Neural progenitor cell (in vitro differentiated cells): ENCODE measurements around the gene EFCAB6. TPM values are rescaled to one million over a fixed set of nuclear protein-coding genes. Genes with fewer than 3 reads are reported as not detected.

Experiments used
- DNase-seq: peaks from one replicate; pipeline ENCODE4 v3.0.0-alpha.2; 2016; ENCODE audit warnings: low spot score
- H2AFZ ChIP-seq: fragments of 200-600 bp; sonication (generic); replicated peaks from 2 replicates; pipeline ENCODE4 v1.6.1; 2016; ENCODE audit warnings: antibody characterized with exemption
- H3F3A ChIP-seq: fragments of 200-600 bp; sonication (generic); 2 replicates; pipeline ENCODE4 v1.6.1; 2016; ENCODE audit warnings: antibody characterized with exemption, low read depth
- H3K27ac ChIP-seq: fragments of 200-600 bp; sonication (generic); 2 replicates; pipeline ENCODE4 v1.5.1; 2016; ENCODE audit warnings: mild to moderate bottlenecking
- H3K27me3 ChIP-seq: fragments of 200-600 bp; sonication (generic); 2 replicates; pipeline ENCODE4 v1.6.1; 2016; ENCODE audit warnings: mild to moderate bottlenecking, moderate library complexity
- H3K36me3 ChIP-seq: fragments of 200-600 bp; sonication (generic); 2 replicates; pipeline ENCODE4 v1.5.1; 2016
- H3K4me1 ChIP-seq: fragments of 200-600 bp; sonication (generic); 2 replicates; pipeline ENCODE4 v1.6.1; 2016; ENCODE audit warnings: mixed run types
- H3K4me2 ChIP-seq: fragments of 200-600 bp; sonication (generic); 2 replicates; pipeline ENCODE4 v1.6.1; 2016
- H3K4me3 ChIP-seq: fragments of 200-600 bp; sonication (generic); 2 replicates; pipeline ENCODE4 v1.5.1; 2016
- H3K79me2 ChIP-seq: fragments of 200-600 bp; sonication (generic); 2 replicates; pipeline ENCODE4 v1.6.1; 2016; ENCODE audit warnings: low read depth
- H3K9ac ChIP-seq: fragments of 200-600 bp; sonication (generic); 2 replicates; pipeline ENCODE4 v1.6.1; 2016
- H3K9me3 ChIP-seq: fragments of 200-600 bp; sonication (generic); 2 replicates; pipeline ENCODE4 v1.5.1; 2016; ENCODE audit warnings: low read depth
- H4K20me1 ChIP-seq: fragments of 200-600 bp; sonication (generic); 2 replicates; pipeline ENCODE4 v1.6.1; 2016; ENCODE audit warnings: low read depth
- H3K27ac Mint-ChIP-seq: 3 replicates; pipeline ENCODE4 v1.8.0; 2021; ENCODE audit warnings: mixed read lengths
- H3K27me3 Mint-ChIP-seq: 2 replicates; pipeline ENCODE4 v1.8.0; 2022; ENCODE audit warnings: low read depth, mild to moderate bottlenecking, inconsistent platforms, moderate library complexity, mixed read lengths; ENCODE audit not compliant: insufficient read depth
- H3K36me3 Mint-ChIP-seq: 3 replicates; pipeline ENCODE4 v1.8.0; 2021; ENCODE audit warnings: mixed read lengths
- H3K4me1 Mint-ChIP-seq: 3 replicates; pipeline ENCODE4 v1.8.0; 2021; ENCODE audit warnings: mixed read lengths
- H3K4me3 Mint-ChIP-seq: 3 replicates; pipeline ENCODE4 v1.8.0; 2021; ENCODE audit warnings: mild to moderate bottlenecking, moderate library complexity, mixed read lengths
- H3K9me3 Mint-ChIP-seq: 3 replicates; pipeline ENCODE4 v1.8.0; 2020; ENCODE audit warnings: mixed read lengths
- CTCF ChIP-seq: fragments of 200-600 bp; sonication (generic); IDR thresholded peaks from 2 replicates; pipeline ENCODE4 v1.5.1; 2017; ENCODE audit warnings: antibody characterized with exemption, mild to moderate bottlenecking
- EZH2 ChIP-seq: fragments of 200-600 bp; sonication (generic); IDR thresholded peaks from 2 replicates; pipeline ENCODE4 v1.6.1; 2017; ENCODE audit warnings: antibody characterized with exemption, mild to moderate bottlenecking, moderate library complexity
- EZH2phosphoT487 ChIP-seq: fragments of 200-600 bp; sonication (generic); IDR thresholded peaks from 2 replicates; pipeline ENCODE4 v1.6.1; 2017; ENCODE audit warnings: antibody characterized with exemption
- total RNA-seq: library from RNA; depleted of rRNA; stranded (reverse); fragments of >200 nt; gene quantifications from 2 replicates; pipeline ENCODE4 v1.2.3, GENCODE V29; 2015; ENCODE audit warnings: low replicate concordance

Gene EFCAB6
- total RNA-seq, 1 donor from 2014 or later: 4.9 TPM

- no peak overlapping the region for H3K9ac ChIP-seq
- no peaks in the 10 kb centered on the region for H4K20me1 ChIP-seq
- no peak overlapping the region for H3K4me3 ChIP-seq
- Mint-ChIP-seq H3K36me3 (peaks cover 1% of the 10 kb centered on the region), H3K27me3 (peaks cover 1% of the 10 kb centered on the region), H3K4me3 (no peak overlapping the region), H3K27ac (no peak overlapping the region), H3K9me3 (no peaks in the 10 kb centered on the region), H3K4me1 (peaks cover 16% of the 10 kb centered on the region)
- no peak for DNase-seq
- H3K79me2 ChIP-seq: no peaks in the 10 kb centered on the region
- no peaks in the 10 kb centered on the region for H3K9me3 ChIP-seq
- no peak overlapping the region for H2AFZ ChIP-seq
- H3K36me3 ChIP-seq: no peaks in the 10 kb centered on the region
- no peaks in the 10 kb centered on the region for H3K27me3 ChIP-seq
- no peak overlapping the region for H3K4me2 ChIP-seq
- TF ChIP-seq EZH2: no peak
- TF ChIP-seq CTCF: no peak
- TF ChIP-seq EZH2phosphoT487: no peak
- H3K4me1 ChIP-seq: peaks cover 9% of the 10 kb centered on the region
- H3F3A ChIP-seq: no peaks in the 10 kb centered on the region
- H3K27ac ChIP-seq: no peak overlapping the region
Observed at GRCh38 chr22:43689356-43689755, 122.7 kb downstream of the EFCAB6 start.

GRCh38 chr22:43682851-43683250, 129.3 kb downstream of the EFCAB6 start:
- peak overlapping the region; percentile 50 for H2AFZ ChIP-seq
- H3K9me3 ChIP-seq: peaks cover 3% of the 10 kb centered on the region
- no peaks in the 10 kb centered on the region for H3F3A ChIP-seq
- no peaks in the 10 kb centered on the region for H3K79me2 ChIP-seq
- Mint-ChIP-seq H3K27me3 (peaks cover 3% of the 10 kb centered on the region), H3K36me3 (no peaks in the 10 kb centered on the region), H3K4me3 (no peak overlapping the region), H3K27ac (no peak overlapping the region), H3K4me1 (peaks cover 2% of the 10 kb centered on the region), H3K9me3 (no peaks in the 10 kb centered on the region)
- H3K4me2 ChIP-seq: no peak overlapping the region
- no peak overlapping the region for H3K4me3 ChIP-seq
- no peak for DNase-seq
- H3K27ac ChIP-seq: no peak overlapping the region
- TF ChIP-seq EZH2phosphoT487 (no peak), EZH2 (no peak), CTCF (no peak)
- H4K20me1 ChIP-seq: no peaks in the 10 kb centered on the region
- no peaks in the 10 kb centered on the region for H3K27me3 ChIP-seq
- peaks cover 8% of the 10 kb centered on the region for H3K4me1 ChIP-seq
- H3K9ac ChIP-seq: no peak overlapping the region
- H3K36me3 ChIP-seq: no peaks in the 10 kb centered on the region

- H3K9me3 Mint-ChIP-seq: no peaks in the 10 kb centered on the region
- TF ChIP-seq CTCF: no peak
- no peak for TF ChIP-seq EZH2
- no peak for TF ChIP-seq EZH2phosphoT487
Observed at GRCh38 chr22:43681731-43682360, 130.3 kb downstream of the EFCAB6 start.

More at GRCh38 chr22:43681731-43682360, 130.3 kb downstream of the EFCAB6 start:
- peaks cover 3% of the 10 kb centered on the region for H3K27me3 Mint-ChIP-seq
- Histone ChIP-seq H3K9me3 (peaks cover 3% of the 10 kb centered on the region), H3F3A (no peaks in the 10 kb centered on the region), H4K20me1 (no peaks in the 10 kb centered on the region), H3K4me3 (no peak overlapping the region), H2AFZ (no peak overlapping the region), H3K27me3 (no peaks in the 10 kb centered on the region), H3K4me2 (no peak overlapping the region), H3K9ac (no peak overlapping the region), H3K27ac (no peak overlapping the region), H3K79me2 (no peaks in the 10 kb centered on the region), H3K4me1 (peaks cover 8% of the 10 kb centered on the region), H3K36me3 (no peaks in the 10 kb centered on the region)
- DNase-seq: no peak
- no peaks in the 10 kb centered on the region for H3K36me3 Mint-ChIP-seq
- no peak overlapping the region for H3K4me3 Mint-ChIP-seq
- no peak overlapping the region for H3K27ac Mint-ChIP-seq
- no peaks in the 10 kb centered on the region for H3K4me1 Mint-ChIP-seq
